ENCODE results near the gene VWF.

The VWF gene

DNA sequence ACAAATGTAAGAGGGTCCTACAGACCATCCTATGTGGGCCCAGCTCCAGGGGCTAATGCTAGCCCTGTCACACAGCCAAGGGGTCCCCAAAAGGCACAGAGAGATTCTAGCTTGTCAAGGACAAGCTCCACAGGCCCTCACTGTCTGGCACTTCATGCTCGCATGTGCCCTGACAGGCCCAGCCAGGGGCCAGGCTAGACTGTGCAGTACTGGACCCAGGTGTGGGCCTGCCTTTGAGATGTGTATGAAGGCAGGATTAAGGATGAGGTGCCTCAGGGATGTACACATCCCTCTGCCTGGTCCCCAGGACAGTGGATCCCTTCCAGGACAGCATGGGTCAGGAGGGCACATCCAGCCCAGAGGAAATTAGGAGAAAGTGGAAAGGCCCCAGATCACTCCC lies 57.8 kb downstream of the VWF start:
- DNase-seq = no peak
- in situ Hi-C loops (cut with MboI; ENCODE audit: low pct_unique_long_range_greater_than_20kb, low sequenced_read_pairs) = loop anchor here (10.0 kb wide), 1 partner anchor 218 kb away; no protein-coding TSS in a partner anchor

DNA sequence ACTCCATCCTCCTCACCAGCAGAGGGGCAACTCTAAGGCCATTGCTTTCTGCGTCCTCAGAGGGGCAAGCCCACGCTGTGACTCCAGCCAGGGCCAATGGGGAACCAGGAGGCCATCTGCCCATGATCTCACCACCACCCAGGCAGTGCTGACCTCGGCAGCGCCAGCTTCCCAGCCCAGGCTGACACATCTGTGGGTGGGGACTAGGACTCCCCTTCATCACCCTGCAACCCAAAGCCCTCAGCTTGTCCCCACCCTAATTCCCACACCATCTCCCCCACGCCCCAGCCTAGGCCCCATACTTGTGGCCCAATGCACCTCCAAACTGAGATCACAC lies 58.6 kb downstream of the VWF start:
- no peak for DNase-seq
- in situ Hi-C loops (cut with MboI; ENCODE audit: low pct_unique_long_range_greater_than_20kb, low sequenced_read_pairs) = loop anchor here (10.0 kb wide), 1 partner anchor 219 kb away; no protein-coding TSS in a partner anchor

DNA sequence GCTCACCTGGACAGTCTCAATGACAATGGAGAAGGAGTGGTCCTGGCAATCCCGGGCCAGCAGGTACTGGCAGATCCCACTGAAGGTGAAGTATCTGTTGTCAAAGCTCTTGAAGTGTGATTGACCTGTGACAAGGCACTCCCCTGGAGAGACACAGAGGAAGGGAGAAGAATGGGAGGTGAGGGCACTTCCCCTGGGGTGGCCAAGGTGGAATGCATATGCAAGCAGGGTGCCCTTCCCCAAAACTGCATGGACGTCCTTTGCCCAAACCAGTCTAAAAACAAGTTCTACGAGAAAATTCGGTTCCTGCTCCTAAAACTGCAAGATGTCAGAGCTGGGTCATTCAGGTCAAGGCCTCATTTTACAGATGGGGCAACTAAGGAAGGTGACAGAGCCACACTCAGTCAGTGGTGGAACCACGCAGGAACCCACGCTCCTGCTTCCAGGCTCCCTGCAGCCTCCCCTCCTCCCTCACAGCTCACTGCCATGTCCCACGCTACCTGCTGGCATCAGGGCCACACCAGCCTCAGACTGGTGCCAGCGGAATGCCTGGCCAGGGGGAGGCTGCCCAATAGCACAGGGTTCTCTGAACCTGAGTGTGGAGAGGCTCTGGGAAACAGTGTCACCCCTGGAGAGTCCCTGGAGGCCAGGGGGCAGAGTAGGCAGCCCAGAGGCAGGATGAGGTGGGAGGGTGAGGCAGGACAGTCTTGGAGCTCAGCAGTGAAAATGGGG lies 59.2 kb downstream of the VWF start:
- in situ Hi-C loops (cut with MboI; ENCODE audit: low pct_unique_long_range_greater_than_20kb, low sequenced_read_pairs) = loop anchor here (10.0 kb wide), 1 partner anchor 220 kb away; no protein-coding TSS in a partner anchor

DNA sequence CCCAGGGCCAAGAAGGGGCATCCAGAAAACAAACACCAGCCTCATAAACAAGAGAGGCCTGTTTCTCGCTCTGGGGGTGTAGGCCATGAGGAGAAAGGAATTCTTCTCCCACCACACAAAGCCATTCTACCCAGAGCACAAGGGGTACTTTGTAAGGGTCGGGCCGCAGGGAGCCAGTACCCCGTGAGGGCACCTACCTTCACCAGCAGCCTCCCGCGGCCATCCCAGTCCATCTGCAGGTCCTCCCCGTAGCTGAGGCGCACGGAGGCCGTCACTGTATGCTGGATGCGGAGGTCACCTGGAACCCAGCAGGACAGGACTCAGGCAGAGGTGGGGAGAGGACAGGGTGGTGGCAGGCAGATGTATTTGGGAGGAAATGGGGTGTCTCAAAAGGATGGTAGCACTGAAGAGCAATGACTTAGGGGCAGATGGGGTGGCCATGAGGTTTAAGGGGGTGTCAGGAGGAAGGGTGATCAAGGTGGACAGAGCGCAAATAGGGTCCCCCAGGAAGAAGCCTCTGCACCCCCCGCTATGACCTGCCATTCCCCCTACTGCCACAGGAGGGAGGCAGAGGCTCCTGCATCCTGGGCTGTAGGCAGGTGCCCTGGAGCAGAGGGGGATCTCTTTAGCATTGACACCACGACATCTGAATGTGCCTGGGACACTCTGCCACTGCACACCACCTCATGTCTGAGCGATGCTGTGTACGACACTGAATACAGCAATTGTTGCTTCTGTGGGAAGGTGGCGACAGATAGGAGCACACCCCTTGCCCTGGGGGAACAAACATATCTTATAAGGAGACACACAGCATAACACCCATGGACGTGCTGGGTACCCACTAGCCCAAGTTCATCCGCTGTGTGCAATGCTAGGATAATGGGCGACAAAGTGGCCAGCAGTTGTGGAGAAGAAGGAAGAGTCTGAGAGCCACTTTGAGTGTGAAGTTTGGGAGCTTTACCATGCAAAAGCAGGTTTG lies 61.4 kb downstream of the VWF start:
- DNase-seq = peak; percentile 56

More for the DNA sequence above, 59.2 kb downstream of the VWF start:
- no peak for DNase-seq

GRCh38 chr12:6062395-6062756 lies 62.1 kb downstream of the VWF start:
- in situ Hi-C loops (cut with MboI; ENCODE audit: low pct_unique_long_range_greater_than_20kb, low sequenced_read_pairs) = loop anchor here (10.0 kb wide), 1 partner anchor 222 kb away; no protein-coding TSS in a partner anchor
- no peak for DNase-seq

More for the DNA sequence above, 61.4 kb downstream of the VWF start:
- in situ Hi-C loops (cut with MboI; ENCODE audit: low pct_unique_long_range_greater_than_20kb, low sequenced_read_pairs) = loop anchor here (10.0 kb wide), 1 partner anchor 222 kb away; no protein-coding TSS in a partner anchor

DNA sequence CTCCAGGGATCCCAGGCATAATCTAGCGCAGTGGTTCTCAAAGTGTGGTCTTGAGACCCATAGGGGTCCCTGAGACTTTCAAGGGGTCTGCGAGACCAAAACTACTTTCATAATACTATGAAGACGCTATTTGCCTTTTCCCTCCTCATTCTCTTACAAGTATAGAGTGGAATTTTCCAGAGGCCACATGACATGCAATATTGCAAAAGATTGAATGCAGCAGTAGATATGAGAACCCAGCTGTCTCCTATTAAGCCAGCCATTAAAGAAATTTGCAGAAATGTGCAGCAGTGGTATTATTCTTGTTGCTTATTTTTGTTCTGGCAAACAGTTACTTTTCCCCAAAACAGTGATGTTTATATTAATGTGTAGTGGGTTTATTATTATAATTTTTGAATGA lies 62.8 kb downstream of the VWF start:
- no peak for DNase-seq
- in situ Hi-C loops (cut with MboI; ENCODE audit: low pct_unique_long_range_greater_than_20kb, low sequenced_read_pairs) = loop anchor here (10.0 kb wide), 1 partner anchor 223 kb away; no protein-coding TSS in a partner anchor

- in situ Hi-C loops (cut with MboI; ENCODE audit: low pct_unique_long_range_greater_than_20kb, low sequenced_read_pairs) = loop anchor here (10.0 kb wide), 1 partner anchor 225 kb away; no protein-coding TSS in a partner anchor
- DNase-seq = no peak
Measured at GRCh38 chr12:6059860-6060565, 64.5 kb downstream of the VWF start.

GRCh38 chr12:6059221-6059620 lies 65.2 kb downstream of the VWF start:
- in situ Hi-C loops (cut with MboI; ENCODE audit: low pct_unique_long_range_greater_than_20kb, low sequenced_read_pairs) = no loop called here
- no peak for DNase-seq

DNA sequence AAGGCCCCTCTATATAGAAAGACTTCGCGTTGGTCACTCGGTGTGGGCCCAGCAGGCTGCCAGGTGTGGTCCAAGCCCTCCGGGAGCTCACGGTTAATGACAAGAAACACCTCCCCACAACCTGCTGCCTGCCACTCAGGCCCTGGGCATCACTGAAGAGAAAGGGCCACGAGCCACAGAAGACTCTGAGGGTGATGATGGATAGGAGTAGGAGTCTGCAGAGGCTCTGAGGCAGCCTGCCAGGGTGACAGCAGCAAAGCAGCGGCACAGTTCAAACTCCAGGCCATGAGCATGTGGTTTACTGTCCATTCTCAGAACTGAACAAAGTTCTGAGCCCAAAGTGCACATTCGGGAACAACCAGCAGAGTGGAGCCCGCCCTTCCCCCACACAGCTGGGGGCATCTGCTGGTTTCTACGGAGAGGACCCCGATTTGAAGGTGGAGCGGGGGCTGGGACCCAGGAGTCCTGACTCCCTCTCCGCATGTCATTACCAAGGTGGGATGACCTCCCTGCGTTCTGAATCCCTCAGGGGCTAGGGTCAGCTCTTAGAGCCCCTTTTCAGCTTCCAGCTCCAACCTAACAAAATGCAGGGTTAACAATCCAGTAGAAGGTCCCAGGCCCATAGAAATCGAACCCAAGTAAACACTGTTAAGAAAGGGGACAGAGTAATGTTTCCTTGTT lies 65.8 kb downstream of the VWF start:
- no peak for DNase-seq
- in situ Hi-C loops (cut with MboI; ENCODE audit: low pct_unique_long_range_greater_than_20kb, low sequenced_read_pairs) = no loop called here

DNA sequence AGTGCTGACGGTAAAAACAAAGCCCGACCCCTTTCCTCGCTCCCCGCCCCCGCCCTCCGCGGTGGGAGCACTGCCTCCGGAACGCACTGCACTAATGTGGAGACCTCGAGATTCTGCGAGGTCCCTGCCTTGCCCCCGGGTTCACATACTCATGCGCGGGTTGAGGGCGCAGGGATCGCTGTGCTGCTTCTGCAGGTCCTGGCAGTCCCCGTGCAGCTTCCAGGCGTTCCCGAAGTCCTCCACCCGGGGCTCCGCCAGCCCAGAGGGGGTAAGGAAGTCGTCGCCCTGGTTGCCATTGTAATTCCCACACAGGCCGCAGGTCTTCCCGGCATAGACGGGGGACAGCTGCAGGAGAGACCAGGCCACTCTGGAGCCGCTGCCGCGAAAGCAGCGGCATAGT lies 66.8 kb downstream of the VWF start:
- in situ Hi-C loops (cut with MboI; ENCODE audit: low pct_unique_long_range_greater_than_20kb, low sequenced_read_pairs) = no loop called here
- no peak for DNase-seq

DNA sequence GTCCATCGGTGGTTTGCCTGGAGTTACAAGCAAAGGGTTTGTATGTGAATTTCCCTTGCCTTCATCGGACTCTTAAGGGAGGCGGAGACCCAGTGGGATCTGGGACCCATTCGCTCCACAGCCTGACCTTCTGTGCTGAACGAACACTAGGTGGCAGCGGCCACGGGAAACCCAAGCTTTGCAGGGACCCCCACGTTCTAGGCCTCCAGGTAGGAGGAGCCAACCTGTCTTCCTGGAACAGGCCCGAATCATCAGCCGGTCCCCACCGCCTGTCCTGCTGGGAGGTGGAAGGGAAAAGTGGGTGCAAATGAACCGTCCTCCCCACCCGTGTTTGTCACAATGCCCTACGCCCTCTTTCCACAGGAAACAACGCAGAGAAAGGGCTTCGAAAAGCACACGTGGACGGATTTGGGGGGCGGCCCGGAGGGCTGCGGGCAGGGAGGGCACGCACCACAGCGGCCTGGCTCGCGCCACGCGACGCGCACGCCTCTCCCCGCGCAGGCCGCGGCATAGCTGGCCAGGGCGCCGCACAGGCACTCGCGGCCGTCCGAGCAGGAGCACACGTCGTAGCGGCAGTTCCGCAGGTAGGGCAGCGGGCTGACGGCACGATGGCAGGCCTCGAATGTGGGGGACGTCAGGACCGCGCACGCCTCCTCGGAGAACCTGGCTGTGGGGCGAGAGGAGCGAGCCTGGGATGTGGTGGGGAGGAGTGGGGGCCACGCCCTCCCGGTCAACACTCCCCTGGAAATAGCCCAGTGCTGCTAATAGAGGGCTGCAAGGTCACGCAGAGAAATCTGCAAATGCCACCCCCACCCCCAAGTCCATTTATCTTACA lies 67.8 kb downstream of the VWF start:
- no peak for DNase-seq

GRCh38 chr12:6053541-6053940 lies 70.9 kb downstream of the VWF start:
- DNase-seq = no peak
- in situ Hi-C loops (cut with MboI; ENCODE audit: low pct_unique_long_range_greater_than_20kb, low sequenced_read_pairs) = no loop called here

More for the DNA sequence above, 67.8 kb downstream of the VWF start:
- in situ Hi-C loops (cut with MboI; ENCODE audit: low pct_unique_long_range_greater_than_20kb, low sequenced_read_pairs) = no loop called here

GRCh38 chr12:6052940-6053329 lies 71.5 kb downstream of the VWF start:
- in situ Hi-C loops (cut with MboI; ENCODE audit: low pct_unique_long_range_greater_than_20kb, low sequenced_read_pairs) = no loop called here

DNA sequence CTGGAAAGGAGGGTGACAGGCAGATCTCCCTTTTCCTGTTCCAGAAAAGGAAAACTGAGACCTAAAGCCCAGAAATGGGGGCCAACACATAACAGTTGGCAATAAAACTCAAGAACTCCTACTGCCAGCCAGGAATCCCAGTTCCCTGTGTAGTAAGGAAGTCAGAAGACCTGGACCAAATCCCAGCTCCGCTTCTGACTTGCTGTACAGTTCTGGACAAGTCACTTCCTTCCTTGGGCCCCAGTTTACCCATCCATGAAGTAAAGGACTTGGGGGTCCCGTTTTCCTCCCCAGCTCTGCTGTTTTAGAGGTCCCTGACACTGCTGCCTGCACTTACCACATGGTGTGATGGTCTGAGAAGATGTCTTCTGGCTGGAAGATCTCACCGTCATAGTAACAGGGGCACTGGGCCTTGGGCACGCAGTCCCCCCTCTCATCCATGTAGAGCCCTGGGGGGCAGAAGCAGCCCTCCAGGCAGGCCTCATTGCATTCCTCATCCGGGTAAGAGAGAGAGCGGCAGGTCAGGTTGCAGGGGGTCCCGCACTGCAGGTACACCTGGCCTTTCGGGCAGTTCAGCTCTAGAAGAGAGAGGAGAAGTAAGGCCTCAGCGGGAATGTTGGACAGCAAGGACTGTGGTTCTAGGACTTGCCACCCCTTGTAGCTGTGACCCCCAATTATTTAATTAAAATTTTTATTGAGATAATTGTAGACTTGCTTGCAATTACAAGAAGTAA lies 72.1 kb downstream of the VWF start:
- in situ Hi-C loops (cut with MboI; ENCODE audit: low pct_unique_long_range_greater_than_20kb, low sequenced_read_pairs) = no loop called here
- no peak for DNase-seq

More at GRCh38 chr12:6052940-6053329, 71.5 kb downstream of the VWF start:
- no peak for DNase-seq

DNA sequence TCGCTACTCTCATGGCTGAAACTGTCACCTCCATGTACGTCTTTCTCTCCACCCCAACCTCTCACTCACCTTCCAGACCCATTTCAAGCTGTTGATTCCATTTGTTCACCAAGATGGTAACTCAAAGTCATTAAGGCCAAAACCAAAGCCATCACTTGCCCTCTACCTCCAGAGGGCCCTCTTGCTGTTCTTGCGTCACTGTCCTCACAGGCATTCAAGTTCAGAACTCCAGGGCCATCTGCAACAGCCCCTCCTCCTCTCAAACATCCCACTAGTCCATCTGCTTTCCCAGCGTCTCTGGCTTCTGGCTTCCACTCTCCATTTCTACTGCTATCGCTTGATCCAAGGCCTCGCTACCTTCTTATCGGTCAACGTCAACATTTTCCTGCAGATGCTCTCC lies 74.5 kb downstream of the VWF start:
- DNase-seq = no peak
- in situ Hi-C loops (cut with MboI; ENCODE audit: low pct_unique_long_range_greater_than_20kb, low sequenced_read_pairs) = no loop called here

DNA sequence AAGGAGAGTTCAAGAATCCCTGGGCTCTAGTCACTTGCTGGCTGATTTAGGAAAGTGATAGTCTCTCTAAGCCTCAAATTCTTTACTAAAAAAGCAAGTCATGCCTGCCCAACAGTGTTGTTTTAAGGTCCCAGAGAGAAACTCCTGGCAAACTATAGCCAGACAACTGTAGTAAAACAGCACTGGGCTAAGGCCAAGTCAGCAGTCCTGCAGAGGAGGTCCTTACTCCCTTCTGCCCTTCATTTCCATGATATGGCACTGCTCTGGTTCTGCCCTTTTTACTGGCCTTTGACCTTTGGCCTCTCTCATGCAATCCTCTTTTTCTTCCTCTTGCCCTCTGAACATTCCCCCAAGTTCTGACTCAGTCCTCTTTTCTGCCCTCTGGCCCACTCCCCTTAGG lies 74.9 kb downstream of the VWF start:
- DNase-seq = no peak
- in situ Hi-C loops (cut with MboI; ENCODE audit: low pct_unique_long_range_greater_than_20kb, low sequenced_read_pairs) = no loop called here
